Liver (tissue), 9 donors: ENCODE results near the gene CCR6. TPM values are rescaled to one million over a fixed set of nuclear protein-coding genes. Genes with fewer than 3 reads are reported as not detected.
A peak's percentile ranks its signal among the peaks of the same experiment; 100 is the strongest.

Experiments
- DNase-seq: peaks from one replicate; pipeline ENCODE4 v3.0.0-alpha.2; 2017; ENCODE audit warnings: low spot score
- H3K27ac ChIP-seq, 2 donors: one replicate each; pipeline ENCODE4 v1.7.0; 2013; ENCODE audit warnings: inconsistent platforms in 2 of 2, low read length in 2 of 2, control low read depth in 1 of 2, low read depth in 1 of 2, mild to moderate bottlenecking in 1 of 2
- H3K27me3 ChIP-seq, 4 donors: one replicate each; pipeline versions ENCODE4 v1.6.1 to v1.7.0; 2013; ENCODE audit warnings: low read length in 3 of 4, inconsistent platforms in 1 of 4, mild to moderate bottlenecking in 1 of 4, moderate library complexity in 1 of 4; ENCODE audit not compliant: control insufficient read depth in 4 of 4, insufficient read depth in 4 of 4
- H3K36me3 ChIP-seq, 4 donors: one replicate each; pipeline versions ENCODE4 v1.6.1 to v1.7.0; 2013; ENCODE audit warnings: low read length in 3 of 4, mild to moderate bottlenecking in 3 of 4, low read depth in 1 of 4, moderate library complexity in 1 of 4; ENCODE audit not compliant: control insufficient read depth in 4 of 4, insufficient read depth in 3 of 4
- H3K4me1 ChIP-seq, 4 donors: one replicate each; pipeline versions ENCODE4 v1.6.1 to v1.7.0; 2013; ENCODE audit warnings: low read length in 3 of 4, mild to moderate bottlenecking in 3 of 4, moderate library complexity in 1 of 4; ENCODE audit not compliant: control insufficient read depth in 4 of 4, insufficient read depth in 4 of 4
- H3K4me3 ChIP-seq, 3 donors: one replicate each; pipeline versions ENCODE4 v1.6.1 to v1.7.0; 2013; ENCODE audit warnings: low read length in 3 of 3, control low read depth in 1 of 3, low read depth in 1 of 3, mild to moderate bottlenecking in 1 of 3
- H3K9ac ChIP-seq, 2 donors: one replicate each; pipeline ENCODE4 v1.7.0; 2013; ENCODE audit warnings: low read length in 2 of 2, mild to moderate bottlenecking in 2 of 2, moderate library complexity in 2 of 2, control low read depth in 1 of 2, low read depth in 1 of 2
- H3K9me3 ChIP-seq, 4 donors: one replicate each; pipeline versions ENCODE4 v1.6.1 to v1.7.0; 2013; ENCODE audit warnings: low read length in 3 of 4; ENCODE audit not compliant: control insufficient read depth in 4 of 4
- EGR1 ChIP-seq, 2 donors: IDR thresholded peaks; 2 replicates each; pipeline ENCODE4 v1.6.1; 2016 to 2018; ENCODE audit warnings: antibody characterized with exemption in 2 of 2, low read depth in 2 of 2
- FOXA1 ChIP-seq: IDR thresholded peaks from 2 replicates; pipeline ENCODE4 v1.6.1; 2016; ENCODE audit warnings: antibody characterized with exemption
- FOXA2 ChIP-seq: IDR thresholded peaks from 2 replicates; pipeline ENCODE4 v1.6.1; 2016; ENCODE audit warnings: antibody characterized with exemption
- GABPA ChIP-seq, 2 donors: IDR thresholded peaks in 1 of 2; conservative IDR thresholded peaks in 1 of 2; 2 replicates each; pipeline ENCODE4 v1.6.1; 2016; ENCODE audit warnings: antibody characterized with exemption in 2 of 2, mild to moderate bottlenecking in 1 of 2, moderate library complexity in 1 of 2
- HNF4A ChIP-seq, 2 donors: conservative IDR thresholded peaks; 2 replicates each; pipeline ENCODE4 v1.6.1; 2016; ENCODE audit warnings: antibody characterized with exemption in 2 of 2, mild to moderate bottlenecking in 2 of 2
- HNF4G ChIP-seq: IDR thresholded peaks from 2 replicates; pipeline ENCODE4 v1.6.1; 2016; ENCODE audit warnings: antibody characterized with exemption
- NR2F2 ChIP-seq: IDR thresholded peaks from 2 replicates; pipeline ENCODE4 v1.6.1; 2016; ENCODE audit warnings: antibody characterized with exemption
- RXRA ChIP-seq, 2 donors: IDR thresholded peaks; 2 replicates each; pipeline ENCODE4 v1.6.1; 2017 to 2018; ENCODE audit warnings: antibody characterized with exemption in 2 of 2, mild to moderate bottlenecking in 1 of 2
- SP1 ChIP-seq: IDR thresholded peaks from 2 replicates; pipeline ENCODE4 v1.6.1; 2018; ENCODE audit warnings: antibody characterized with exemption, mild to moderate bottlenecking
- TAF1 ChIP-seq: conservative IDR thresholded peaks from 2 replicates; pipeline ENCODE4 v1.6.1; 2016; ENCODE audit warnings: antibody characterized with exemption, mild to moderate bottlenecking
- whole genome bisulfite sequencing: extraction: QIAGEN DNeasy Blood & Tissue Kit; methylation state at CpG from one replicate; pipeline ENCODE4 v1.1.7; 2013; 5-methylcytosine and 5-hydroxymethylcytosine counted together
- polyA plus RNA-seq, 2 donors: library from polyadenylated mRNA; stranded (reverse) in 1 of 2; unstranded in 1 of 2; fragments of 200-250 nt in 1 of 2; fragments of >200 nt in 1 of 2; fragmentation: Nextera tagmentation in 1 of 2; extraction: Ambion mirVana in 1 of 2; gene quantifications; one replicate each; pipeline versions ENCODE4 v1.2.1 to v1.2.3, GENCODE V29; 2013 to 2015
- total RNA-seq, 2 donors: library from RNA; depleted of rRNA; stranded (reverse); fragments of >200 nt; gene quantifications; one replicate each; pipeline ENCODE4 v1.2.3, GENCODE V29; 2014
- TF ChIP-seq, protein P1 (sequence below): fragments of 150-350 bp; IDR thresholded peaks from 2 replicates; pipeline ENCODE4 v1.5.1; 2017; ENCODE audit warnings: improper control_type of control experiment, low read depth, low read length; ENCODE audit not compliant: missing input control
- TF ChIP-seq, protein P2 (sequence below): IDR thresholded peaks from 2 replicates; pipeline ENCODE4 v1.6.1; 2016; ENCODE audit warnings: antibody characterized with exemption
- TF ChIP-seq, protein P3 (sequence below): IDR thresholded peaks from 2 replicates; pipeline ENCODE4 v1.6.1; 2016; ENCODE audit warnings: antibody characterized with exemption, mild to moderate bottlenecking
- TF ChIP-seq, protein P4 (sequence below): IDR thresholded peaks from 2 replicates; pipeline ENCODE4 v1.6.1; 2016; ENCODE audit warnings: antibody characterized with exemption
- donor health status: healthy.
- donor health status: healthy.
- donor health status: healthy.
- donor health status: healthy.
- donor health status: healthy.

Gene CCR6
- total and polyA plus RNA-seq, 4 donors, result 0.02 to 8.4 TPM; not detected in 2

DNA sequence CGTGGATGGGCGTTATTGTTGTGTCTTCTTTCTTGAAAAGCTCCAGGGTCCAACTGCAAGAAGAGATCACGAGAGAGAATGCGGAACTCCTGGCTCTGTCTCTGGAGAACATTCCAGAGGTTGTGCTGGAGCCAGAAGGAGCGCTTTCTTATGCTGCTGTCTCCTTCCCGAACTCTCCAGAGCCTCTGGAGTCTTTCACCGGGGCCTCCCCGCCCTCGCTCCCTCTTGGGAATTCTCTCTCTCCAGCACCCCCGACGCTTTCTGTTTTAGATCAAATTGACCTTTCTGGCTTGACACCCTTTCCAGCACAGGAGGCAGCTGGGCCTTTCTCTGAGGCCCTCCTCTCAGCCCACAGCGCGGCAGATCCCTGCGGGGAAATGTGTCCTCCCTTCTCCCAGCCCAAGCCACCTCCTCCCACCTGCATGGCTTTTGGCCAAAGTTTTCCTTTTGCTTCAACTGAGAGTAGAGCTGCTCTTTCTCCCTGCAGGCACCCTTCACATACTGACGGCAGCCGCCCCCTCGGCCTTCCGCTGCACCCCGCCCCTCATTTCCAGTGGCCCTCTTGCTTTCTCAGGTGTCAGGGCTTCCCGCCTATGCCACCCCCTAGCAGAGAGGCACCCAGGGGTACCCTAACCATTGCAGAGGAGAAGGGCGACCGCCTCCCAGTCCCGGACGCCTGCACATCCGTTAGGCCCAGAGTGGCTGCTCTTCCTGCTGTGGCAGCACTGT lies 6.6 kb upstream of the CCR6 start:
- no peak overlapping the region for H3K4me3 ChIP-seq
- no peaks in the 10 kb centered on the region for H3K4me1 ChIP-seq
- DNase-seq, result no peak
- WGBS, result 75% methylated on average over 25 of the region's 25 CpGs
- no peak for TF ChIP-seq FOXA2
- TF ChIP-seq FOXA1, result no peak
- no peak for TF ChIP-seq TAF1
- TF ChIP-seq, protein P1, sequence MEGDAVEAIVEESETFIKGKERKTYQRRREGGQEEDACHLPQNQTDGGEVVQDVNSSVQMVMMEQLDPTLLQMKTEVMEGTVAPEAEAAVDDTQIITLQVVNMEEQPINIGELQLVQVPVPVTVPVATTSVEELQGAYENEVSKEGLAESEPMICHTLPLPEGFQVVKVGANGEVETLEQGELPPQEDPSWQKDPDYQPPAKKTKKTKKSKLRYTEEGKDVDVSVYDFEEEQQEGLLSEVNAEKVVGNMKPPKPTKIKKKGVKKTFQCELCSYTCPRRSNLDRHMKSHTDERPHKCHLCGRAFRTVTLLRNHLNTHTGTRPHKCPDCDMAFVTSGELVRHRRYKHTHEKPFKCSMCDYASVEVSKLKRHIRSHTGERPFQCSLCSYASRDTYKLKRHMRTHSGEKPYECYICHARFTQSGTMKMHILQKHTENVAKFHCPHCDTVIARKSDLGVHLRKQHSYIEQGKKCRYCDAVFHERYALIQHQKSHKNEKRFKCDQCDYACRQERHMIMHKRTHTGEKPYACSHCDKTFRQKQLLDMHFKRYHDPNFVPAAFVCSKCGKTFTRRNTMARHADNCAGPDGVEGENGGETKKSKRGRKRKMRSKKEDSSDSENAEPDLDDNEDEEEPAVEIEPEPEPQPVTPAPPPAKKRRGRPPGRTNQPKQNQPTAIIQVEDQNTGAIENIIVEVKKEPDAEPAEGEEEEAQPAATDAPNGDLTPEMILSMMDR, result no peak
- TF ChIP-seq SP1, result no peak
- TF ChIP-seq, protein P2, sequence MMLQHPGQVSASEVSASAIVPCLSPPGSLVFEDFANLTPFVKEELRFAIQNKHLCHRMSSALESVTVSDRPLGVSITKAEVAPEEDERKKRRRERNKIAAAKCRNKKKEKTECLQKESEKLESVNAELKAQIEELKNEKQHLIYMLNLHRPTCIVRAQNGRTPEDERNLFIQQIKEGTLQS, result no peak
- peak; percentile 34 for TF ChIP-seq NR2F2
- no peak overlapping the region for H3K27ac ChIP-seq
- H3K36me3 ChIP-seq, result no peaks in the 10 kb centered on the region
- H3K27me3 ChIP-seq, result no peaks in the 10 kb centered on the region
- H3K9ac ChIP-seq, result no peak overlapping the region
- no peaks in the 10 kb centered on the region for H3K9me3 ChIP-seq

DNA sequence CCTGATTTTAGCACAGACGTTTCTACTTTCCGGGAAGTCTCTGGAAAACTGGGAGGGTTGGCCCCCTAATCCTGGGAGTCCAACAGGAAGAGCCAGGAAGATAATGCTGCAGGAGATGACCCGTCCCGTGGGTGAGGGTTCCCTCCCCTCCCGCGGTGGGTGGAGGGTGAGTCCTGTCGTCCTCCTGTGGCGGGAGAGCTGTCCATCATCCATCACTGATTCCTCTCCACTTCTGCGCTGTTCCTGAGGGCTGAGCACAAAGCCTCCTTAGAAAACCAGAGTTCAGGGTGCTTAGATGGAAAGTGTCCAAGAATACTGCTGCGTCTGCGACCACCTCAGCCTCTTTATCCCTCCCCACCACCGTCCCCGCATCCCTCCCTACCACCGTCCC lies 6.1 kb upstream of the CCR6 start:
- no peaks in the 10 kb centered on the region for H3K4me1 ChIP-seq
- H3K27me3 ChIP-seq, result no peaks in the 10 kb centered on the region
- no peak overlapping the region for H3K27ac ChIP-seq
- no peak overlapping the region for H3K9ac ChIP-seq
- WGBS, result 80% methylated on average over 14 of the region's 14 CpGs
- H3K4me3 ChIP-seq, result no peak overlapping the region
- TF ChIP-seq EGR1 (IDR thresholded peaks at IDR 0.05; ENCODE audit: low read depth in 2 of 2), result no peak
- no peak for TF ChIP-seq RXRA (IDR thresholded peaks at IDR 0.05)
- TF ChIP-seq NR2F2, result no peak
- TF ChIP-seq GABPA (IDR thresholded peaks at IDR 0.05 in 1 of 2, conservative IDR thresholded peaks at IDR 0.05 in 1 of 2), result no peak
- TF ChIP-seq FOXA1, result no peak
- TF ChIP-seq, protein P3, sequence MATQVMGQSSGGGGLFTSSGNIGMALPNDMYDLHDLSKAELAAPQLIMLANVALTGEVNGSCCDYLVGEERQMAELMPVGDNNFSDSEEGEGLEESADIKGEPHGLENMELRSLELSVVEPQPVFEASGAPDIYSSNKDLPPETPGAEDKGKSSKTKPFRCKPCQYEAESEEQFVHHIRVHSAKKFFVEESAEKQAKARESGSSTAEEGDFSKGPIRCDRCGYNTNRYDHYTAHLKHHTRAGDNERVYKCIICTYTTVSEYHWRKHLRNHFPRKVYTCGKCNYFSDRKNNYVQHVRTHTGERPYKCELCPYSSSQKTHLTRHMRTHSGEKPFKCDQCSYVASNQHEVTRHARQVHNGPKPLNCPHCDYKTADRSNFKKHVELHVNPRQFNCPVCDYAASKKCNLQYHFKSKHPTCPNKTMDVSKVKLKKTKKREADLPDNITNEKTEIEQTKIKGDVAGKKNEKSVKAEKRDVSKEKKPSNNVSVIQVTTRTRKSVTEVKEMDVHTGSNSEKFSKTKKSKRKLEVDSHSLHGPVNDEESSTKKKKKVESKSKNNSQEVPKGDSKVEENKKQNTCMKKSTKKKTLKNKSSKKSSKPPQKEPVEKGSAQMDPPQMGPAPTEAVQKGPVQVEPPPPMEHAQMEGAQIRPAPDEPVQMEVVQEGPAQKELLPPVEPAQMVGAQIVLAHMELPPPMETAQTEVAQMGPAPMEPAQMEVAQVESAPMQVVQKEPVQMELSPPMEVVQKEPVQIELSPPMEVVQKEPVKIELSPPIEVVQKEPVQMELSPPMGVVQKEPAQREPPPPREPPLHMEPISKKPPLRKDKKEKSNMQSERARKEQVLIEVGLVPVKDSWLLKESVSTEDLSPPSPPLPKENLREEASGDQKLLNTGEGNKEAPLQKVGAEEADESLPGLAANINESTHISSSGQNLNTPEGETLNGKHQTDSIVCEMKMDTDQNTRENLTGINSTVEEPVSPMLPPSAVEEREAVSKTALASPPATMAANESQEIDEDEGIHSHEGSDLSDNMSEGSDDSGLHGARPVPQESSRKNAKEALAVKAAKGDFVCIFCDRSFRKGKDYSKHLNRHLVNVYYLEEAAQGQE, result no peak
- TF ChIP-seq, protein P4, sequence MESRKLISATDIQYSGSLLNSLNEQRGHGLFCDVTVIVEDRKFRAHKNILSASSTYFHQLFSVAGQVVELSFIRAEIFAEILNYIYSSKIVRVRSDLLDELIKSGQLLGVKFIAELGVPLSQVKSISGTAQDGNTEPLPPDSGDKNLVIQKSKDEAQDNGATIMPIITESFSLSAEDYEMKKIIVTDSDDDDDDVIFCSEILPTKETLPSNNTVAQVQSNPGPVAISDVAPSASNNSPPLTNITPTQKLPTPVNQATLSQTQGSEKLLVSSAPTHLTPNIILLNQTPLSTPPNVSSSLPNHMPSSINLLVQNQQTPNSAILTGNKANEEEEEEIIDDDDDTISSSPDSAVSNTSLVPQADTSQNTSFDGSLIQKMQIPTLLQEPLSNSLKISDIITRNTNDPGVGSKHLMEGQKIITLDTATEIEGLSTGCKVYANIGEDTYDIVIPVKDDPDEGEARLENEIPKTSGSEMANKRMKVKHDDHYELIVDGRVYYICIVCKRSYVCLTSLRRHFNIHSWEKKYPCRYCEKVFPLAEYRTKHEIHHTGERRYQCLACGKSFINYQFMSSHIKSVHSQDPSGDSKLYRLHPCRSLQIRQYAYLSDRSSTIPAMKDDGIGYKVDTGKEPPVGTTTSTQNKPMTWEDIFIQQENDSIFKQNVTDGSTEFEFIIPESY, result no peak
- TF ChIP-seq, protein P2, result no peak
- TF ChIP-seq HNF4G, result no peak
- TF ChIP-seq TAF1, result no peak
- no peak for TF ChIP-seq HNF4A (conservative IDR thresholded peaks at IDR 0.05)
- H3K9me3 ChIP-seq, result no peaks in the 10 kb centered on the region
- no peak for DNase-seq
- H3K36me3 ChIP-seq, result no peaks in the 10 kb centered on the region
